PFSK-1 (cell line): ENCODE results near the gene MSI1.

Source experiments
- SIN3A ChIP-seq: IDR thresholded peaks from 2 replicates; pipeline ENCODE4 v1.6.1; 2012; ENCODE audit warnings: mild to moderate bottlenecking, low read length, moderate library complexity, borderline replicate concordance; ENCODE audit not compliant: insufficient read depth
- TAF1 ChIP-seq: IDR thresholded peaks from 2 replicates; pipeline ENCODE4 v1.6.1; 2012; ENCODE audit warnings: low read length, control low read depth, borderline replicate concordance; ENCODE audit not compliant: insufficient read depth
- TF ChIP-seq, protein P1 (sequence below), 2 experiments: IDR thresholded peaks; 2 replicates each; pipeline versions ENCODE4 v1.6.1 to v1.8.0; 2011 to 2012; ENCODE audit warnings: low read depth in 2 of 2, low read length in 2 of 2, control low read depth in 1 of 2, inconsistent platforms in 1 of 2, mild to moderate bottlenecking in 1 of 2, moderate library complexity in 1 of 2; ENCODE audit not compliant: insufficient read depth in 1 of 2

DNA sequence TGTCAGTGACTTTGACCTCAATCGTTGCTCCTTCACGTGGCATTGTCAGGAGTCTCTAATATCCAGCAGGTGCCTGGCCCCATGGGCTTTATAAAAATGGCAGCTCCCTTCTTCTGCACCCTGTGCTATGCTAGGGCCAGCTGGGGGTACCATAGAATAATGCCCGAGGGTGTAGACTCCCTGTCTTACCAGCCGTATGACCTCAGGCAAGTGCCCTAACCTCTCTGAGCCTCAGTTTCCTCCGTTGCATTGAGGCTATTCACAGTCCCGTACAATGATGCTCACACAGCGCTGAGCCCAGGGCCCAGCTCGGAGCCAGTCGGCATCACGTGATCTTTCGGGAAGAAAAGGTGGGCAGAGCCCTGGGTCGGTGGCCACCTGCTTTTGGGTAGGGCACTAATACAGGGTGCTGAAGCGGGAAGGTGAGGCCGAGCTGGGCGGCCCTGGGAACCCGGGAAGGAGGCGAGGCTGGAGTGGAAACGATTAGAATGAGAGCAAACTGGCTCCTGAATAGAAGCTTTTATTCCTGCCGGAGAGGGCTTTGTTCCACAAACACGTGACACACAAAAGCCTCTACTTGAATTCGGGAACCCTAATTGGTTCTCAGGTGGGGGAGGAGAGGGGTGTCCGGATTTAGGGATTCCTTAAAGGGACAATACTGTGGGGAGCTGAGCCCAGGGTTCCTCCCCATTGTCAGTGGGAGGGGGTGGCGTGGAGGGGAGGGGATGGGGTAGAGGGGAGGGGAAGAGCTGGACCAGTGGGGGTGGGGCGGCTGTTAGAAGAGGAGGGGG is 19.9 kb upstream of the MSI1 start:
- TF ChIP-seq, protein P1, sequence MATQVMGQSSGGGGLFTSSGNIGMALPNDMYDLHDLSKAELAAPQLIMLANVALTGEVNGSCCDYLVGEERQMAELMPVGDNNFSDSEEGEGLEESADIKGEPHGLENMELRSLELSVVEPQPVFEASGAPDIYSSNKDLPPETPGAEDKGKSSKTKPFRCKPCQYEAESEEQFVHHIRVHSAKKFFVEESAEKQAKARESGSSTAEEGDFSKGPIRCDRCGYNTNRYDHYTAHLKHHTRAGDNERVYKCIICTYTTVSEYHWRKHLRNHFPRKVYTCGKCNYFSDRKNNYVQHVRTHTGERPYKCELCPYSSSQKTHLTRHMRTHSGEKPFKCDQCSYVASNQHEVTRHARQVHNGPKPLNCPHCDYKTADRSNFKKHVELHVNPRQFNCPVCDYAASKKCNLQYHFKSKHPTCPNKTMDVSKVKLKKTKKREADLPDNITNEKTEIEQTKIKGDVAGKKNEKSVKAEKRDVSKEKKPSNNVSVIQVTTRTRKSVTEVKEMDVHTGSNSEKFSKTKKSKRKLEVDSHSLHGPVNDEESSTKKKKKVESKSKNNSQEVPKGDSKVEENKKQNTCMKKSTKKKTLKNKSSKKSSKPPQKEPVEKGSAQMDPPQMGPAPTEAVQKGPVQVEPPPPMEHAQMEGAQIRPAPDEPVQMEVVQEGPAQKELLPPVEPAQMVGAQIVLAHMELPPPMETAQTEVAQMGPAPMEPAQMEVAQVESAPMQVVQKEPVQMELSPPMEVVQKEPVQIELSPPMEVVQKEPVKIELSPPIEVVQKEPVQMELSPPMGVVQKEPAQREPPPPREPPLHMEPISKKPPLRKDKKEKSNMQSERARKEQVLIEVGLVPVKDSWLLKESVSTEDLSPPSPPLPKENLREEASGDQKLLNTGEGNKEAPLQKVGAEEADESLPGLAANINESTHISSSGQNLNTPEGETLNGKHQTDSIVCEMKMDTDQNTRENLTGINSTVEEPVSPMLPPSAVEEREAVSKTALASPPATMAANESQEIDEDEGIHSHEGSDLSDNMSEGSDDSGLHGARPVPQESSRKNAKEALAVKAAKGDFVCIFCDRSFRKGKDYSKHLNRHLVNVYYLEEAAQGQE (IDR thresholded peaks at IDR 0.05; ENCODE audit: insufficient read depth in 1 of 2, low read depth in 2 of 2, low read length in 2 of 2): no peak
- no peak for TF ChIP-seq TAF1
- TF ChIP-seq SIN3A: no peak
